UCSD-AML1 (cell line): ENCODE results near the gene TNNI3K.

Experiments
- DNase-seq: peaks from one replicate; lab custom pipeline; 2025; ENCODE audit not compliant: unreplicated experiment; lab: John Stamatoyannopoulos, UW

Gene TNNI3K

GRCh38 chr1:74481607-74482006, 246.4 kb downstream of the TNNI3K start:
- DNase-seq = no peak

GRCh38 chr1:74485622-74486021, 250.4 kb downstream of the TNNI3K start:
- no peak for DNase-seq

DNA sequence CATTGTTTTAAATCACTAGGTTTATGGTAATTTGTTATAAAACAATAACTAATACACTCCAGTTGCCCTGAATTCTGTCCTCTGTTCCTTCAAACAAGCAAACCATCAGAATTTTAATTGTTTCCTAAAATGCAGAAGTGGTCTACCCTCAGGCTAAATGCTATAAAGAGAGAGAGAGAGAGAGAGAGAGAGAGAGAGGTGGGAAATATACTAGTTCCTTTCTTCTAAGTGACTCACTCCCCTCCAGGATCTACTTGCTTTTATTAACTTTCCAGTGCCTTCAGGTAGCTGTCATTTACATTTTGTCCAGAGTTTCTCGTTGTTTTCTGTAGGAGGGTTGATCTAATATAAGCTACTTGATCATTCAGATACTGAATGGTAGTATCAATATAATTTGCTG, 250.8 kb downstream of the TNNI3K start:
- no peak for DNase-seq

GRCh38 chr1:74496669-74497068, 261.5 kb downstream of the TNNI3K start:
- DNase-seq = no peak

- DNase-seq = no peak
Observed at GRCh38 chr1:74498901-74499300, 263.7 kb downstream of the TNNI3K start.

- no peak for DNase-seq
Observed at GRCh38 chr1:74502432-74502831, 267.2 kb downstream of the TNNI3K start.

DNA sequence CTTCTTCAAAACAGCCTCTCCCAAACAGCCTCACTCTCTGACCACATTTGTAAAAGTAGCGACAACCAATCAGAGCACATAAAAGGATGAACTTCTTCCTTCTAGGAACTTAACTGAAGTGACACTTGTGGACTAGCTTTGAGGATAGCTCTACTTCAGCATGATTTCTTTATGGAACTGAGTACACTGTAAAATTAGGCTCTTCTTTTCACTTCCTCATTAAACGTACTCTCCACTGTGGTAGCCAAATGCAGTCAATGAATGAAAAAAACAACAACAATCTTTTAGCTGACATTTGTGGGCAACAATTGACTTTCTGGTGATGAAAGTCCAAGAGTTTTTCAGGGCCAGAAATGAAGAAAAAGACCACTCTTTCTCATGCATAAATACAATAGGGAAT, 267.7 kb downstream of the TNNI3K start:
- no peak for DNase-seq

- DNase-seq = peak; percentile 15
Observed at GRCh38 chr1:74504125-74504932, 269.1 kb downstream of the TNNI3K start.

DNA sequence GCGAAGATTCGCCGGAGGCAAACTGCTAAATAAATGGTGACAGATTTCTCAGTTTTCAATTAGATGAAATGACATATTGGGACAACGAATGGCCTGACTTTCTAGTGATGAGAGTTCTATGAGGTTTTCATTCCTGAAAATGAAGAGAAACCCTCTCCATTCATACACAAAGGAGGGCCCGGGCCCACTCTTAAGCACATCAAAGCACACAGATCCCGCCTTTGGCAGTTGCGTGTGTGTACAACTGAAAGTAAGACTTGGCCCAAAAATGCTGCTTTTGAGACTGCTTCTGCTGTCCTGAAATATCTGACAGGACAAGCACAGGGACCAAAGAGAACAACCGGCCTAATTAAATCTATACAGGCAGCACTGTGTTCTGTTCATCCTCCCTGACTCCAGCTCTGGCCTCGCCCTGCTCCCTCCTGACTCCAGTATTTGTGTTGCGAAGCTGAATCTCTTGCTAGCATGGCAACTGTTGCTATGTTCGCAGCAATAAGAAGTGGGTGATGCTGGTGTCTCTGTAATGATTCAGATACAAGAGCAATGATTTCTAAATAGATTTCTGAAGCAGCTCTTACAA, 269.8 kb downstream of the TNNI3K start:
- no peak for DNase-seq

DNA sequence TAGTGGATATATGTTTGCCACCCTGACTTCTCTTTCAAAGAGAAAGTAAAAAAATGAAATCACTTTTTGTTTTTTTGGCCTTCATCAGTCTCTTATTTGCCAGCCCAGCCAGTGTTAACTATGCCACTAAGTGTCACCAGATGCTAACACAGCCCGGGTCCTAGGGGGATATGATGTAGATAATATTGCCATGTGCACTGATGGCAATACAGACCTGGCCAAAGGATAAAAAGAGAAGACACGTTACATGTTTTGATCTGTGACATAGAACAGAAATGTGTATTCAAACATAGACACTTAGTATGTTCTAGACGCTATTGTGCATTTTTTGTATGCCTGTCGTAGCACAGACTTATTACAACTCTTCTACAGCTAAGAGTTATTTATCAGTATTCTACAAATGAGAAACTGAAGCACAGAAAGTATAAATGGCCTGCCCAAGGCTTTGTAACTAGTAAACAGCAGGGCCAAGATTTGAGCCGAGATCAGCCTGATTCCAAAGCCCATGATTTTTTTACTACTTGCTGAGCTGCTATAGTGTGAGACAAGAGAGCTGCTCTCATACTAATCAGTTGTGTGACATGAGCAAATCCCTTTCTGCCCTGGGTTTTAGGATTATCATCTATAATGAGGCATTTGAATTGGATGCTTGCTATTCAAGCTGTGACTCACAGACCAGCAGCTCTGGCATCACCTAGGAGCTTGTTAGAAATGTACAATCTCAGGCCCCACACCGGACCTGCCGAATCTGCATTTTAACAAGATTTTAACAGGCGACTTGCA, 270.9 kb downstream of the TNNI3K start:
- DNase-seq = no peak

DNA sequence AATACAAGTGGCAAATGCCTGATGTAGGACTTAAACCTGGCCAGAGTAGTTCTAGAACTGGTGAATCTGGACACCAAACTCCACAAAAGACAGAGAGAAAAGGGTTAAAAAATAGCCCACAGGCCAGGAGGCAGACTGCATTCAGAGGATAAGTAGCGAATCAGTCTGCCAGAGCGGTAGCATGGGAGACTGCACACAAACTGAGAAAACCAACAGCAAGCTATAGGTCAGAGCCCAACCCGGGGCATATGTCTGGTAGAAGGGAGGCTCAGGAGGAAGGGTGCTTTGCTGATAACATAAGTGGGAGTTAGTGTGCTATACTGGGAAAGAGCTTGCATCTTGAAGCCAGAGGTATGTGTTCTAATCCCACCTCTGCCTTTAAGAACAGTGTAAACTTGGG, 273.3 kb downstream of the TNNI3K start:
- no peak for DNase-seq

GRCh38 chr1:74512170-74512915, 277.2 kb downstream of the TNNI3K start, which contains the start of gene LRRC53:
Gene LRRC53 (minus strand): TSS chr1:74512611. CDS start chr1:74483349, 29,262 bp downstream.
- DNase-seq = no peak

DNA sequence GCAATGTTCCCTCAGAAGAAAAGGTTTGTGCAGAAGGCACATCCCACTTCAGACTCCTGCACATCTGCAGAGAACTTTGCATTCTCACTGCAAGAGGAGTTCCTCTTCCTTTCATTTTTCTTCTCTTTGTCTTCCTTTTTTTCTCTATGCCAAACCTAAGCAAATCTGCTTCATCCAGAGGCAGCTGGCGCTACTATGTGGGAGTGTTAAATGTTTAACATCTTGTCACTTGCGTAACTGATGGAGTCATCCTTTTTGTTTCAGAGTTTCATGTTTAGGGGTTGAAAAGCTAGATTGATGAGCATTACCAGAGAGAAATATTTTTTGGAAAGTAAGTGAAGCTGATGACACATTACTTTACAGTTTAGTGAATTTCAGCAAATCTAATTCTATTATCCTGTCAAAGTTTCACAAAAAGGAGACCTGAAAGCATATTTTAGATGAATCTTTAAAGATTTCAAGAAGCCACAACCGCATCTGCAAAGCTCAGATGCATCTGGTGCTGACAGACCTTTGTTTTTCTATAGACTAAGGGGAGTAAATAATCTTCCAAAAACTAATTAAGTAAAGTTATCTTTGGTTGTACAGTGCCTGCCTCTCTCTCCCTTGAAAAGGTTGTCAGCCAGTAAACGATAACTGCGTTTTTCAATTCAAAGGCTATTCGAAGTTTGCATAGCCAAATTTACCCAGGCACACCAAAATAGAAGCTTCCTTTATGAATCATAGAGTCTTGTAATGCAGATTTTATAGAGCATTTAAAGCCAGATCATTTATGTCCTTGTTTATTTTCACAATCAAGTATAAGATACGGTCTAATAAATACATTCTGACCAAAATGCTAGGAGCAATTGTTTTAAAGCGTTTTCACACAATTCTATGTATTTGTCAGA, 278.5 kb downstream of the TNNI3K start:
- DNase-seq = no peak

- no peak for DNase-seq
Observed at GRCh38 chr1:74517599-74518051, 282.4 kb downstream of the TNNI3K start.

DNA sequence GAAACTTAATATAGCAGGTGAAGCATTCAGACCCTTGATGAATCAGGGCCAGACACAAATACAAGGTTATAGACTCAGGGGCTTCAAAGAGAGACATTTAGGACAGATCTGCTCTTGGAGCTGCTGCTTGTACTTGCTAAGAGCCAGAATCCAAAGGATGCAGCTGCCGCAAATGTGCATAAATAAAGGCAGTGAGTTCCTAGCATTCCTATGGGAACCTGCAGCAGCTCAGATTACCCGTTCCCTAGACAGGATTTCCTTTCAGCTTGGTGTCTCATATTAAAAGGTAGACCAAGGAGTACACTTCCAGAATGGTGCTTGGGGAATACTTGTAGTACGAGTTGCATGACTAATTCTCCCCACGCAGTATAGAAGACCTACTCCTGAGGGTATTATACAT, 287.0 kb downstream of the TNNI3K start:
- no peak for DNase-seq

DNA sequence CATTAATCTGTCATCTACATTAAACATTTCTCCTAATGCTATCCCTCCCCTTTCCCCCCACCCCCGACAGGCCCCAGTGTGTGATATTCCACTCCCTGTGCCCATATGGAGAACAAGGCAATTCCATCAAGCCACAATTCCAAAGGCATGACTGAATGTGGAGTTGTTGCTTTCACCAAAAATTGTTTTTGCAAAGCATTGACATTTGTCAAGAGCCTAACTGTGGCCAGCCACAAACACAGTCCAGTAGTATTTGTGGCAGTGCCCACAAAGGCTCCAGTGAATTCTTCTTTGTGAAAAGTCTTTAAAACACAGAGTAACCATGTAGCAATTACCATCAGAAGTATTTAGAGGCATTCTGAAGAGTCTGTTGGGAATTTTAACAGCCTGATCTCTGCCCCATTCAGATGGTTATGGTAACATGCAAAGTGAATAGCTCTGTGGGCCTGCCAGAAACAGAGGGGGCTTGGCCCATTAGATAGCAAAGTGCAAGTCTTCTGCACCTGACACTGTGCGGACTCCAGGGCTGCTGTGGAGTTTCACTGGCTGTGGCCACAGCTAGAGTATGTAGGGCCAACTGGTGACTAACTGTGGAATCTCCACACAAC, 288.8 kb downstream of the TNNI3K start:
- no peak for DNase-seq

- DNase-seq = no peak
Observed at GRCh38 chr1:74526708-74527107, 291.5 kb downstream of the TNNI3K start.

- no peak for DNase-seq
Observed at GRCh38 chr1:74528123-74528522, 292.9 kb downstream of the TNNI3K start.

- DNase-seq = no peak
Observed at GRCh38 chr1:74530892-74531291, 295.7 kb downstream of the TNNI3K start.

- DNase-seq = no peak
Observed at GRCh38 chr1:74531796-74532195, 296.6 kb downstream of the TNNI3K start.
